ENCODE results near the gene CHRNA9. TPM values are rescaled to one million over a fixed set of nuclear protein-coding genes. Genes with fewer than 3 reads are reported as not detected.

Gene CHRNA9
- total RNA-seq, 1 donor from 2014 or later = not detected

- no peak for ATAC-seq
Observed at GRCh38 chr4:40347472-40347871, 12.3 kb downstream of the CHRNA9 start.

- no peak for ATAC-seq
Observed at GRCh38 chr4:40348000-40348399, 12.9 kb downstream of the CHRNA9 start.

- peak; percentile 82 for ATAC-seq
Observed at GRCh38 chr4:40349561-40350198, 14.5 kb downstream of the CHRNA9 start.

- ATAC-seq = no peak
Observed at GRCh38 chr4:40350627-40351227, 15.6 kb downstream of the CHRNA9 start.

- no peak for ATAC-seq
Observed at GRCh38 chr4:40354158-40354557, 19.0 kb downstream of the CHRNA9 start.

- no peak for ATAC-seq
Observed at GRCh38 chr4:40355131-40355530, 20.0 kb downstream of the CHRNA9 start.

- ATAC-seq = no peak
Observed at GRCh38 chr4:40357738-40358137, 22.6 kb downstream of the CHRNA9 start.

- no peak for ATAC-seq
Observed at GRCh38 chr4:40361338-40361737, 26.2 kb downstream of the CHRNA9 start.

- peak; percentile 88 for ATAC-seq
Observed at GRCh38 chr4:40363382-40363920, 28.3 kb downstream of the CHRNA9 start.

GRCh38 chr4:40363945-40364344 lies 28.8 kb downstream of the CHRNA9 start:
- ATAC-seq = peak; percentile 12

- no peak for ATAC-seq
Observed at GRCh38 chr4:40365766-40366165, 30.6 kb downstream of the CHRNA9 start.

- ATAC-seq = no peak
Observed at GRCh38 chr4:40367451-40367850, 32.3 kb downstream of the CHRNA9 start.

- peak; percentile 64 for ATAC-seq
Observed at GRCh38 chr4:40369437-40370274, 34.5 kb downstream of the CHRNA9 start.

GRCh38 chr4:40372651-40373050 lies 37.5 kb downstream of the CHRNA9 start:
- peak; percentile 84 for ATAC-seq

- no peak for ATAC-seq
Observed at GRCh38 chr4:40373636-40374035, 38.5 kb downstream of the CHRNA9 start.

GRCh38 chr4:40375095-40375494 lies 40.0 kb downstream of the CHRNA9 start:
- no peak for ATAC-seq

- no peak for ATAC-seq
Observed at GRCh38 chr4:40375620-40376019, 40.5 kb downstream of the CHRNA9 start.

GRCh38 chr4:40377512-40378365 lies 42.6 kb downstream of the CHRNA9 start:
- ATAC-seq = peak; percentile 94

GRCh38 chr4:40378619-40379018 lies 43.5 kb downstream of the CHRNA9 start:
- ATAC-seq = peak; percentile 81

- ATAC-seq = no peak
Observed at GRCh38 chr4:40379248-40379647, 44.1 kb downstream of the CHRNA9 start.

- no peak for ATAC-seq
Observed at GRCh38 chr4:40380647-40381046, 45.5 kb downstream of the CHRNA9 start.

GRCh38 chr4:40388239-40388638 lies 53.1 kb downstream of the CHRNA9 start:
- ATAC-seq = no peak
